T-helper 22 cell (primary cell): ENCODE measurements around the gene ITPA.
"Not testable (repeated sequence)": the region's sequence is repeated elsewhere in the genome, so short reads cannot be mapped to it uniquely, and the experiment has no call there.

Experiments used
- DNase-seq: peaks from one replicate; pipeline ENCODE4 v3.0.0-alpha.2; 2020; ENCODE audit warnings: low read depth

The ITPA gene

GRCh38 chr20:3199976-3200755 lies 9.1 kb upstream of the ITPA start:
- no peak for DNase-seq

- DNase-seq = no peak
These were observed 6.4 kb upstream of the ITPA start for GRCh38 chr20:3202965-3203314.

GRCh38 chr20:3203315-3204123 lies 5.8 kb upstream of the ITPA start:
- peak; percentile 7 for DNase-seq

GRCh38 chr20:3204124-3204794 lies 5.0 kb upstream of the ITPA start, which contains the start of gene DDRGK1:
DDRGK1 (minus strand) TSS chr20:3204682; CDS start chr20:3204627, 55 bp downstream.
- DNase-seq = peak; percentile 71

- no peak for DNase-seq
These were observed 477 bp upstream of the ITPA start for GRCh38 chr20:3208786-3209256.

- no peak for DNase-seq
These were observed 634 bp downstream of the ITPA start for GRCh38 chr20:3209946-3210317.

GRCh38 chr20:3210346-3210745 lies 1.0 kb downstream of the ITPA start:
- DNase-seq = no peak

- no peak for DNase-seq
These were observed 3.9 kb downstream of the ITPA start for GRCh38 chr20:3213226-3213625.

- DNase-seq = not testable (repeated sequence)
These were observed 6.1 kb downstream of the ITPA start for GRCh38 chr20:3215359-3215917.

- peak; percentile 47 for DNase-seq
These were observed 9.2 kb downstream of the ITPA start for GRCh38 chr20:3218307-3218988.

GRCh38 chr20:3221398-3222226 lies 12.3 kb downstream of the ITPA start:
- no peak for DNase-seq

GRCh38 chr20:3222635-3223600 lies 13.6 kb downstream of the ITPA start:
- no peak for DNase-seq

GRCh38 chr20:3223651-3223993 lies 14.3 kb downstream of the ITPA start:
- DNase-seq = no peak

- DNase-seq = no peak
These were observed 14.8 kb downstream of the ITPA start for GRCh38 chr20:3223994-3224680.

GRCh38 chr20:3224681-3225421 lies 15.6 kb downstream of the ITPA start:
- DNase-seq = no peak

GRCh38 chr20:3226093-3226492 lies 16.8 kb downstream of the ITPA start:
- DNase-seq = no peak

GRCh38 chr20:3226864-3227263 lies 17.6 kb downstream of the ITPA start:
- no peak for DNase-seq

GRCh38 chr20:3227506-3227905 lies 18.2 kb downstream of the ITPA start:
- DNase-seq = no peak
